Coronary artery (tissue), 2 donors: Measurements from ENCODE around the gene AP3S1.
"Not testable (repeated sequence)": the region's sequence is repeated elsewhere in the genome, so short reads cannot be mapped to it uniquely, and the experiment has no call there.

Experiments used
- DNase-seq: peaks from one replicate; pipeline ENCODE4 v3.0.0-alpha.2; 2017; ENCODE audit warnings: low spot score
- H3K27ac ChIP-seq, 2 donors: fragments of 200-600 bp; sonication (generic); one replicate each; pipeline ENCODE4 v1.5.1; 2016 to 2019
- H3K4me3 ChIP-seq: fragments of 200-600 bp; sonication (generic); 2 replicates; pipeline ENCODE4 v1.5.1; 2016; ENCODE audit warnings: mild to moderate bottlenecking, moderate library complexity
- TF ChIP-seq, protein P1 (sequence below): fragments of 200-600 bp; sonication (generic); IDR thresholded peaks from one replicate; pipeline ENCODE4 v1.5.1; 2019; ENCODE audit warnings: antibody characterized with exemption

AP3S1 gene

DNA sequence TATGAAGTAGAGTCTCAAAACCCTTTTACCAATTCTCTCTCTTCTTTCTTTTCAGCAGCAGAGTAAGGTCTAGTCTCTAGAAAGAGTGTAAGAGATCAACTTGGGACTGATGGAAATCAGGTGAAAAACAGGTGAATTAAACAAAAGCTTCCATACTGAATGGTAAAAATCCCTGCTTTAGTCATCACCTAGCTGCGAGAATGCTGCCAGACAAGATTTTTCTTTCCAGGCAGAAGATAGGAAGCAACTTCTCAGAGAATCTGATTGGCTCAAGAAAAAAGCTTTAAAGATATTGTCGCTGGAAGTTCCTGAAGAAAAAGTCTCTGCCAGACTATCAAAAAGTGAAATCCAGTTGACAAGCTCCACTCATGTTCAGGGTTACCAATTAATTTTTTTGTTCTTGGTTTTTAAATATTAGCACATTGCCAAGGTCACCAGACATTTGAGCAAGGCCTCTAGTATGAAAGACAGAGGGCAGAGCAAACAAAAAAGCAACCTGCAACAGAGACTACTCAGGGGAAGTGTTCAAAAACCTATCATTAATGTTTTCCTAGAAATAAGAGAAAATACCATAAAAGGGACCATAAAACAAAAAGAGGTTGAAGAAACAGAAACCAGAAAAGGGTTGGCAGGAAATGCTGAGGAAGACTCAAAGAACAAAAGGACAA is 34.6 kb upstream of the AP3S1 start:
- TF ChIP-seq, protein P1, sequence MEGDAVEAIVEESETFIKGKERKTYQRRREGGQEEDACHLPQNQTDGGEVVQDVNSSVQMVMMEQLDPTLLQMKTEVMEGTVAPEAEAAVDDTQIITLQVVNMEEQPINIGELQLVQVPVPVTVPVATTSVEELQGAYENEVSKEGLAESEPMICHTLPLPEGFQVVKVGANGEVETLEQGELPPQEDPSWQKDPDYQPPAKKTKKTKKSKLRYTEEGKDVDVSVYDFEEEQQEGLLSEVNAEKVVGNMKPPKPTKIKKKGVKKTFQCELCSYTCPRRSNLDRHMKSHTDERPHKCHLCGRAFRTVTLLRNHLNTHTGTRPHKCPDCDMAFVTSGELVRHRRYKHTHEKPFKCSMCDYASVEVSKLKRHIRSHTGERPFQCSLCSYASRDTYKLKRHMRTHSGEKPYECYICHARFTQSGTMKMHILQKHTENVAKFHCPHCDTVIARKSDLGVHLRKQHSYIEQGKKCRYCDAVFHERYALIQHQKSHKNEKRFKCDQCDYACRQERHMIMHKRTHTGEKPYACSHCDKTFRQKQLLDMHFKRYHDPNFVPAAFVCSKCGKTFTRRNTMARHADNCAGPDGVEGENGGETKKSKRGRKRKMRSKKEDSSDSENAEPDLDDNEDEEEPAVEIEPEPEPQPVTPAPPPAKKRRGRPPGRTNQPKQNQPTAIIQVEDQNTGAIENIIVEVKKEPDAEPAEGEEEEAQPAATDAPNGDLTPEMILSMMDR: no peak
- Histone ChIP-seq H3K27ac (no peak overlapping the region), H3K4me3 (no peak overlapping the region)
- no peak for DNase-seq

DNA sequence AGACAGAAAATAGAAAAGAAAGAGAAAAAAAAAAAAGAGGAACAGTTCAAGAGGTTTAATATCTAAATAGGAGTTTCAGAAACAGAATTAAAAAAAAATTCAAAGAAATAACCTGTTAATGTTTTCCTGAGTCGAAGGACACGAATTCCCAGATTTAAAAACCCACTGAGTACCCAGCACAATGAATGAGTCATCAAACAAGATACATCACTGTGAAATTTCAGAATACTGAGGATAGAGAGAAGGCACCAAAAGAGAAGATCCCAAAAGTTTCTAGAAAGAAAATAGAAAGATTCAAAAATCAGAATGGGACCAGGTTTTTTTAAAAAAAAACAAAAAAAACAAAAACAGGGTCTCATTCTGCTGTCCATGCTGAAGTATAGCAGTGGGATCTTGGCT is 34.1 kb upstream of the AP3S1 start:
- H3K27ac ChIP-seq: no peak overlapping the region
- DNase-seq: no peak
- TF ChIP-seq, protein P1: no peak
- no peak overlapping the region for H3K4me3 ChIP-seq

- H3K4me3 ChIP-seq, H3K27ac ChIP-seq, DNase-seq: not testable (repeated sequence)
Measured at GRCh38 chr5:115808066-115808465, 33.7 kb upstream of the AP3S1 start.

DNA sequence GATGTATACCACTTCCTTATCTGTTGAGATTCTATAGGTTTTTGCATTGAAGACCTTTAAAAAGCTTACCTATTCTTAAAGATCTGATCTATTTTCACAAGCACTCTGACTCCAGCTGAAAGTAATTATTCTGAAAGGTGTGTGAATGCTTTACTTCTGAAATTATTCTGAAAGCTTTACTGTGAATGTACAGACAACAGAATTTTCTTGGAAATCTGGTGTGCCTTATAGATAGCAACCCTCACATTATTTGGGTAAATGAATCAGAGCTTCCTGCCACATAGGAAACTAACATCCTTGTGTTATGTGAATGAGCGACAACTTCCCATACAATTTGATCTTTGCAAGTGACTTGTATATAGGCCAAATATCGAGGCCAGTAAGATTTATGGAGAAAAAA is 31.8 kb upstream of the AP3S1 start:
- TF ChIP-seq, protein P1: no peak
- no peak overlapping the region for H3K27ac ChIP-seq
- H3K4me3 ChIP-seq: no peak overlapping the region
- no peak for DNase-seq

DNA sequence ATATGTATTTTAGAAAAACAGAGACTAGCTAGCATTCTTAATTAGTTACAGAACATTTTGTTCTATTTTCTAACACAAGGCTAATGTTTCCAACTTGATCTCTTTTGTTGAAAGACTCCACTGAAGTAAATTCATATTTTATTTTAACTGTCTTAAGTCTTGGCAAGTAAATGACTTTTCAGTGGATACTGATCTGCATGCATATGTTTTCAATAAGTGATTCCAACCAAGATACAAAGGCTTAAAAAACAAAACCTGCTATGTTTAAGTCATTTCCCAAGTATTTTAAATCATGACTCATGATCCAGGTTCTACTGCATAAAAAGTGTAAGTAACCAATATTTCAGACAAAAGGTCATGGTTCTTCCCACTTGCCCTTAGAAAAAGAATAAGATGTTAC is 31.0 kb upstream of the AP3S1 start:
- no peak for DNase-seq
- H3K27ac ChIP-seq: no peak overlapping the region
- H3K4me3 ChIP-seq: no peak overlapping the region
- TF ChIP-seq, protein P1: no peak

DNA sequence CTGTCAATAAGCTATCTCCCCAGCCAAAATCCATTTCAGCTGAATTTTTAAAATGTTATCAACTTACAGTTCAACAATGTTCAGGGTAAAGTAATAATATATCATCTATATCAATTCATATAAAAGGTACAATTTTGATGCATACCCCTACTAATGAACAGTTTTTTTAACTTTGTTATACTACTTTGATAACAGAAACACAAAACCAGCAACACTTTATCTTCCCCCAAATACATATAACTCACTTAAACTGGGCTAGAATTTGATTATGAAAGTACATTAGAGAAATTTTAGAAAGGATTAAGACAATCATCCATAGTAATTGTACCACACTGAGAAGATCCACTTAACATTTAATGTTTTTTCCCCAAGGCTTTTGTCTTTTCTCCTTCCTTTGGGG is 30.3 kb upstream of the AP3S1 start:
- DNase-seq: no peak
- Histone ChIP-seq H3K27ac (no peak overlapping the region), H3K4me3 (no peak overlapping the region)
- TF ChIP-seq, protein P1: no peak

- TF ChIP-seq, protein P1: no peak
- Histone ChIP-seq H3K4me3 (no peak overlapping the region), H3K27ac (no peak overlapping the region)
- no peak for DNase-seq
Measured at GRCh38 chr5:115812372-115812771, 29.4 kb upstream of the AP3S1 start.
